Activated T-helper 17 cell treated with anti-CD3 and anti-CD28 coated beads, Interleukin-2, amount 50 U/mL, for 72 hours (primary cell): Measurements from ENCODE around the gene GOLT1B. TPM values are rescaled to one million over a fixed set of nuclear protein-coding genes. Genes with fewer than 3 reads are reported as not detected.

ENCODE experiments used
- ATAC-seq: fragments of 150-1000 bp; cut with Tn5 transposase; replicated peaks from 2 replicates; pipeline ENCODE4 v1.10.0; 2021; ENCODE audit warnings: mild to moderate bottlenecking, moderate library complexity
- H3K27ac Mint-ChIP-seq: one replicate; pipeline ENCODE4 v1.8.0; 2022; ENCODE audit warnings: mixed read lengths
- H3K27me3 Mint-ChIP-seq: one replicate; pipeline ENCODE4 v1.8.0; 2022; ENCODE audit warnings: mixed read lengths
- H3K36me3 Mint-ChIP-seq: one replicate; pipeline ENCODE4 v1.8.0; 2022; ENCODE audit warnings: low read depth, mild to moderate bottlenecking, mixed read lengths
- H3K4me1 Mint-ChIP-seq: one replicate; pipeline ENCODE4 v1.8.0; 2022; ENCODE audit warnings: mixed read lengths
- H3K4me3 Mint-ChIP-seq: one replicate; pipeline ENCODE4 v1.8.0; 2022; ENCODE audit warnings: mild to moderate bottlenecking, mixed read lengths
- H3K9me3 Mint-ChIP-seq: one replicate; pipeline ENCODE4 v1.8.0; 2022; ENCODE audit warnings: mixed read lengths
- total RNA-seq, 2 donors: library from RNA; stranded (reverse); gene quantifications; one replicate each; pipeline ENCODE4 v1.2.3, GENCODE V29; 2022

The GOLT1B gene
- total RNA-seq, 2 donors from 2014 or later = 30.7 to 39.1 TPM

- H3K9me3 Mint-ChIP-seq = no peaks in the 10 kb centered on the region
- no peak for ATAC-seq
- no peaks in the 10 kb centered on the region for H3K4me1 Mint-ChIP-seq
- H3K4me3 Mint-ChIP-seq = no peak overlapping the region
- no peaks in the 10 kb centered on the region for H3K27me3 Mint-ChIP-seq
- no peak overlapping the region for H3K27ac Mint-ChIP-seq
- H3K36me3 Mint-ChIP-seq = no peaks in the 10 kb centered on the region
Measured at GRCh38 chr12:21566223-21566906, 64.8 kb downstream of the GOLT1B start.

DNA sequence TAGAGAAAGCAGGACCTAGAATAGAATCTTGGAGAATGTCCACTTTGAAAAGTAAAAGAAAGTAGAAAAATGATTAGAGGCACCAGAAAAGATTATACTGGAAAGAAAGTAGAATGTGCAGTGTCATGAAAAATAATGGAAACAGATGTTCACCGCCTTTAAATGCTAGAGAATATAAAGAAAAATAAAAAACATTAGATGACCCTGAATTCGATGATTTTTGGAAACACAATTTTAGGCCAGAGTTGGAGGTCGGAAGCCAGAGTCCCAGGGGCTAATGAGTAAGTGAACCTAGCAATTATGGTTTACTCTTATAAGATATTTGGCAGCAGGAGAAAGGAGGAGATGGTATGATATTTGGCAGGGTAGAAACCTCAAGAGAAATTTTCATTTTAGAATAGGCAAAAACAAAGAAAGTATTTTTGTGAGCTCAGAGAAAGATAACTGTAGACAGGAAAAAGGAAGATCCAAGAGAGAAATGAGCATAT lies 65.4 kb downstream of the GOLT1B start:
- no peak overlapping the region for H3K4me3 Mint-ChIP-seq
- H3K9me3 Mint-ChIP-seq = no peaks in the 10 kb centered on the region
- H3K36me3 Mint-ChIP-seq = no peaks in the 10 kb centered on the region
- ATAC-seq = no peak
- H3K27me3 Mint-ChIP-seq = no peaks in the 10 kb centered on the region
- no peak overlapping the region for H3K27ac Mint-ChIP-seq
- H3K4me1 Mint-ChIP-seq = no peaks in the 10 kb centered on the region

Other genes starting within 250 kb of the GOLT1B start
- gene SLCO1A2, start 166.9 kb upstream of the GOLT1B start, total RNA-seq = not detected
- gene IAPP, start 128.9 kb upstream of the GOLT1B start, total RNA-seq = not detected
- gene PYROXD1, start 64.1 kb upstream of the GOLT1B start, total RNA-seq = 10 to 100 TPM; 29.8 to 41.2 TPM
- 10 to 100 TPM; 82.2 to 95.4 TPM for gene RECQL, start 154 bp upstream of the GOLT1B start, total RNA-seq
- gene SPX, start 24.5 kb downstream of the GOLT1B start, total RNA-seq = 1 to 10 TPM; 1.3 to 1.5 TPM
- gene GYS2, start 103.1 kb downstream of the GOLT1B start, total RNA-seq = not detected
- 1,000 to 10,000 TPM; 1,054 to 1,593 TPM for gene LDHB, start 156.1 kb downstream of the GOLT1B start, total RNA-seq